ENCODE measurements around the gene EEF1AKMT1. TPM values are rescaled to one million over a fixed set of nuclear protein-coding genes. Genes with fewer than 3 reads are reported as not detected.
"Not testable (repeated sequence)": the region's sequence is repeated elsewhere in the genome, so short reads cannot be mapped to it uniquely, and the experiment has no call there.

Gene EEF1AKMT1
- total RNA-seq, 2 experiments from 2014 or later = 1.9 to 2.5 TPM

DNA sequence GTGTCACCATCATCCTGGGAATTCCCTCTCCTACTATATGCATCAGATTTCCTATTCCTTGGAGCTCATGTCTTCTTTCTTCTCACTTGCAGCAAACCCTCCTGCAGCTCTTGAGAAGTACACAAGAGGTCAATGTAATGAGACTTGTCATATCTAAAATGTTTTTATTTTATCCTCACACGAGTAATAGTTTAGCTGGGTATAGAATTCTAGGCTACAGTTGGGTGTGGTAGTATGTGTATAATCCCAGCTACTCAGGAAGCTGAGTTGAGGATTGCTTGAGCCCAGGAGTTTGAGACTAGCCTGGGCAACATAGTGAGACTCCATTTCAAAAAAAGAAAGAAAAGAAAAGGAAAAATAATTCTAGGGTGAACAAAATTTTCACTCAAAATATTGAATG, 24.4 kb downstream of the EEF1AKMT1 start:
- H3K36me3 Mint-ChIP-seq (ENCODE audit: low read depth) = peaks cover 84% of the 10 kb centered on the region
- H3K4me3 ChIP-seq (ENCODE audit: low read length) = no peak overlapping the region
- intact Hi-C loops (cut with DNase I, micrococcal nuclease) = no loop called here
- DNase-seq (no peak), ATAC-seq (ENCODE audit: poor library complexity) (no peak)
- H3K4me3 Mint-ChIP-seq = no peak overlapping the region
- no peak overlapping the region for H3K27ac ChIP-seq (ENCODE audit: low read depth in 1 of 2, low read length in 2 of 2)
- H3K27me3 ChIP-seq (ENCODE audit: control insufficient read depth in 1 of 2, insufficient read depth in 2 of 2, low read length in 2 of 2) = no peaks in the 10 kb centered on the region
- TF ChIP-seq, protein P1, sequence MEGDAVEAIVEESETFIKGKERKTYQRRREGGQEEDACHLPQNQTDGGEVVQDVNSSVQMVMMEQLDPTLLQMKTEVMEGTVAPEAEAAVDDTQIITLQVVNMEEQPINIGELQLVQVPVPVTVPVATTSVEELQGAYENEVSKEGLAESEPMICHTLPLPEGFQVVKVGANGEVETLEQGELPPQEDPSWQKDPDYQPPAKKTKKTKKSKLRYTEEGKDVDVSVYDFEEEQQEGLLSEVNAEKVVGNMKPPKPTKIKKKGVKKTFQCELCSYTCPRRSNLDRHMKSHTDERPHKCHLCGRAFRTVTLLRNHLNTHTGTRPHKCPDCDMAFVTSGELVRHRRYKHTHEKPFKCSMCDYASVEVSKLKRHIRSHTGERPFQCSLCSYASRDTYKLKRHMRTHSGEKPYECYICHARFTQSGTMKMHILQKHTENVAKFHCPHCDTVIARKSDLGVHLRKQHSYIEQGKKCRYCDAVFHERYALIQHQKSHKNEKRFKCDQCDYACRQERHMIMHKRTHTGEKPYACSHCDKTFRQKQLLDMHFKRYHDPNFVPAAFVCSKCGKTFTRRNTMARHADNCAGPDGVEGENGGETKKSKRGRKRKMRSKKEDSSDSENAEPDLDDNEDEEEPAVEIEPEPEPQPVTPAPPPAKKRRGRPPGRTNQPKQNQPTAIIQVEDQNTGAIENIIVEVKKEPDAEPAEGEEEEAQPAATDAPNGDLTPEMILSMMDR (IDR thresholded peaks at IDR 0.05) = no peak
- H3K36me3 ChIP-seq (ENCODE audit: insufficient read depth, low read length) = no peaks in the 10 kb centered on the region
- H3K9me3 Mint-ChIP-seq = peaks cover 35% of the 10 kb centered on the region
- H3K27me3 Mint-ChIP-seq = no peaks in the 10 kb centered on the region
- CTCF ChIA-PET = no interaction called here
- H3K9me3 ChIP-seq (ENCODE audit: control insufficient read depth in 1 of 2, insufficient read depth in 1 of 2, low read length in 2 of 2) = peaks cover 14 to 38% of the 10 kb centered on the region in 2 experiments
- POLR2A ChIA-PET = no interaction called here
- no peaks in the 10 kb centered on the region for H3K4me1 Mint-ChIP-seq (ENCODE audit: low read depth)
- no peaks in the 10 kb centered on the region for H3K4me1 ChIP-seq (ENCODE audit: insufficient read depth, low read length)
- H3K27ac Mint-ChIP-seq = no peak overlapping the region

DNA sequence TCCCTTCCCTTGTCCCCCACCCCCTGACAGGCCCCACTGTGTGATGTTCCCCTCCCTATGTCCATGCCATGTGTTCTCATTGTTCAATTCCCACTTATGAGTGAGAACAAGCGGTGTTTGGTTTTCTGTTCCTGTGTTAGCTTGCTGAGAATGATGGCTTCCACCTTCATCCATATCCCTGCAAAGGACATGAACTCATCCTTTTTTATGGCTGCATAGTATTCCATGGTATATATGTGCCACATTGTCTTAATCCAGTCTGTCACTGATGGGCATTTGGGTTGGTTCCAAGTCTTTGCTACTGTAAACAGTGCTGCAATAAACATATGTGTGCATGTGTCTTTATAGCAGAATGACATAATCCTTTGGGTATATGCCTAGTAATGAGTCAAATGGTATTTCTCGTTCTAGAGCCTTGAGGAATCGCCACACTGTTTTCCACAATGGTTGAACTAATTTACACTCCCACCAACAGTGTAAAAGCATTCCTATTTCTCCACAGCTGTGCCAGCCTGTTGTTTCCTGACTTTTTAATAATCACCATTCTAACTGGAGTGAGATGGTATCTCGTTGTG, 29.8 kb downstream of the EEF1AKMT1 start:
- H3K27ac Mint-ChIP-seq; intact Hi-C loops (cut with DNase I, micrococcal nuclease); H3K27me3 Mint-ChIP-seq; H3K4me3 Mint-ChIP-seq; H3K27ac ChIP-seq (ENCODE audit: low read depth in 1 of 2, low read length in 2 of 2); DNase-seq; ATAC-seq (ENCODE audit: poor library complexity); H3K27me3 ChIP-seq (ENCODE audit: control insufficient read depth in 1 of 2, insufficient read depth in 2 of 2, low read length in 2 of 2); CTCF ChIA-PET; POLR2A ChIA-PET; H3K4me1 ChIP-seq (ENCODE audit: insufficient read depth, low read length); H3K36me3 ChIP-seq (ENCODE audit: insufficient read depth, low read length); H3K4me1 Mint-ChIP-seq (ENCODE audit: low read depth); H3K4me3 ChIP-seq (ENCODE audit: low read length): not testable (repeated sequence)
- Mint-ChIP-seq H3K36me3 (ENCODE audit: low read depth) (peaks cover 52% of the 10 kb centered on the region), H3K9me3 (peaks cover 22% of the 10 kb centered on the region)
- H3K9me3 ChIP-seq (ENCODE audit: control insufficient read depth in 1 of 2, insufficient read depth in 1 of 2, low read length in 2 of 2) = peaks cover 2 to 25% of the 10 kb centered on the region in 2 experiments

DNA sequence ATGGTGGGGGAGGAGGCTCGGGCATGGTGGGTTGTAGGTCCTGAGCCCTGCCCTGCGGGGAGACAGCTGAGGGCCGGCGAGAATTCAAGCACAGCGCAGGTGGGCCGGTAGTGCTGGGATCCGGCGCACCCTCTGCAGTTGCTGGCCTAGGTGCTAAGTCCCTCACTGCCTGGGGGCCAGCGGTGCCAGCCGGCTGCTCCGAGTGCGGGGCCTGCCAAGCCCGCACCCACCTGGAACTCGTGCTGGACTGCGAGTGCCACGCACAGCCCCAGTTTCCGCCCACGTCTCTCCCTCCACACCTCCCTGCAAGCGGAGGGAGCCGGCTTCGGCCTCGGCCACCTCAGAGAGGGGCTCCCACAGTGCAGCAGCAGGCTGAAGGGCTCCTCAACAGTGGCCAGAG, 33.7 kb downstream of the EEF1AKMT1 start:
- POLR2A ChIA-PET = no interaction called here
- CTCF ChIA-PET = no interaction called here

More for the DNA sequence above, 33.7 kb downstream of the EEF1AKMT1 start:
- H3K27ac Mint-ChIP-seq = no peak overlapping the region
- no peaks in the 10 kb centered on the region for H3K4me1 Mint-ChIP-seq (ENCODE audit: low read depth)
- Histone ChIP-seq H3K36me3 (ENCODE audit: insufficient read depth, low read length) (no peaks in the 10 kb centered on the region), H3K27ac (ENCODE audit: low read depth in 1 of 2, low read length in 2 of 2) (no peak overlapping the region), H3K4me3 (ENCODE audit: low read length) (no peak overlapping the region), H3K9me3 (ENCODE audit: control insufficient read depth in 1 of 2, insufficient read depth in 1 of 2, low read length in 2 of 2) (peaks cover 0 to 12% of the 10 kb centered on the region in 2 experiments), H3K4me1 (ENCODE audit: insufficient read depth, low read length) (no peaks in the 10 kb centered on the region), H3K27me3 (ENCODE audit: control insufficient read depth in 1 of 2, insufficient read depth in 2 of 2, low read length in 2 of 2) (no peaks in the 10 kb centered on the region)
- no peak overlapping the region for H3K4me3 Mint-ChIP-seq
- DNase-seq = no peak
- H3K27me3 Mint-ChIP-seq = no peaks in the 10 kb centered on the region
- H3K36me3 Mint-ChIP-seq (ENCODE audit: low read depth) = peaks cover 37% of the 10 kb centered on the region
- intact Hi-C loops (cut with DNase I, micrococcal nuclease) = no loop called here
- peaks cover 10% of the 10 kb centered on the region for H3K9me3 Mint-ChIP-seq
- TF ChIP-seq, protein P1 (IDR thresholded peaks at IDR 0.05) = no peak
- no peak for ATAC-seq (ENCODE audit: poor library complexity)
